ENCODE data around the gene IQSEC3.

Gene IQSEC3

DNA sequence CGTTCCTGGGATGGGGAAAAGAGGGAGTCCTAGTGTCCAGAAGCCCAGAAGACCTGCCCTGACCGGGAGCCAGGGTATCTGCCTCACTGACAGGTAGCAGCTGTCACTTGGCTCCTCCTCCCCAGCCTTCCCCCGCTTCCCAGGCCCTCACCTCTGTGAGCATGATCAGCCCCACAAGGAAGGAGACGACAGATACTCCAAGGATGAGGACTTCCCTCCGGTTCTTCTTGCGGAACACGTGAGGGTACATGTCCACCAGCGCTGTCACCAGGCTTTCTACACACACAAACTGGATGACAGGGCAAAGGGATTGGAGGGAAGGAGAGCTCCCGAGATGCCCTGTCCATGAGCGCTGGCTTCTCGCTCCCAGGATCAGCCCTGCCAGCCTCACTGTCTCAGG is 157.3 kb downstream of the IQSEC3 start:
- no peak for DNase-seq

GRCh38 chr12:224330-224729 is 157.8 kb downstream of the IQSEC3 start:
- DNase-seq = no peak

DNA sequence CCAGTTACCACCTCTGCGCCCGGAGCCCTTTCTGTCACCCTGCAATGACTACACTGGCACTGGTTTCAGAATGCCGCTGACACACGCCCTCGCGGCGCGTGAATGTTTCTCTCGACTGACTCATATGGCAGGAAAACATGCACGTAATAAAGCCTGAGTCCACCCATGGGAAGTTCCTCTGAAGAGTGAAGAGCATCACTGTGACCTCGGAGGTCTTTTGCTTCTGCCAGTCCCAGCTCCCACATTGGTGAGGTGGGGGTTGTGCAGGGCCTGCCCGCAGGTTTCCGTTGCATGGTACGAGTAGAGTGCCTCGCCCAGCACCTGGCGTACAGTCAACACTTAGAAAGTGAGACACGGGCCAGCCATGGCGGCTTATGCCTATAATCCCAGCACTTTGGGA is 158.4 kb downstream of the IQSEC3 start:
- DNase-seq = no peak

DNA sequence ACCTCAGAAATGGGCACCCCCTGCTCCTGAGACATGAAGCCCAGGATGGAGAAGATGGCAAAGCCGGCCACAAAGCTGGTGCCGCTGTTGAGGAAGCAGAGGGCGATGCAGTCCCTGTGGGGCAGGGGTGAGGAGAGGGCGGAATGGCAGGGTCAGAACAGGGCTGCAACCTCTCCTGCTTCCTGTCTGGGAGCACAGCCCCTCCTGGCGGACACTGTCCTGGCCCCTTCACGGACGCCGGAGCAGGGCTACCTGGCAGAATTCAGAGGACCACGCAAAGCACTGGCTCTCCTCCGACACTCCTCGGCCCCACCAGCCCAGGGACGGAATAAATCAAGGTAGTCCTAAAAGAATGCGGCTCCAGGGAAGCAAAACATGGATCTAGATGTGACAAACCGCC is 159.8 kb downstream of the IQSEC3 start:
- no peak for DNase-seq

DNA sequence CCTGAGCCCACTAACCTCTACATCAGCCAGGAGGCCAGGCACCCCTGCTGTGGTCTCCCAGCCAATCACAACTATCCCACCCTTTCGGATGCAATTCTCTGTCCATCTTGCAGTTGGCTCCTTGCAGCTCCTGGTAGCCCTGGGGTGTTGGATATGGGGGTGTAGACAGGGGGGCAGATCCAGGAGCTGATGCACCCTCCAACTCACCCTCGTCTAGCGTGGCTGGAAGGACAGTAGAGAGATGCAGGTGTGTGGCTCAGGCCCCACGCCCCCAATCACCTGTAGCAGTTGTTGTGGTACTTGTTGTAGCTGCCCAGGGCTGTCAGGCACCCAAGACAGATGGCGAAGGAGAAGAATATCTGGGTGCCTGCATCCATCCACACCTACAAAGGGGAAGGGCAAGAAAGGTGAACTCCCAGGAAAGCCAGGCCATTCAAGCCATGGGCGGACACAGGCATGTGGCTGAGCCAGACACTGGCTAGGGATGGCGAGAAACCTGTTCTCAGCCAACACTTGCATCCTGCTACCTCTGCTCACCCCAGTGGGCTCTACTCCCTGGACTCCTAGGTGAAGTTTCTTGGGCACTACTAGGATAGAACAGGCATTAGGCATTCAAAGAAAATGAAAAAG is 160.8 kb downstream of the IQSEC3 start:
- DNase-seq = no peak
